ENCODE data around the gene CTIF.

The CTIF gene

GRCh38 chr18:48742706-48743475 is 204.1 kb downstream of the CTIF start:
- peak in 19 of 56 donors; percentile 7 to 50 (median 30) for DNase-seq

GRCh38 chr18:48743886-48744285 is 205.1 kb downstream of the CTIF start:
- DNase-seq = no peak

- DNase-seq = no peak
Observed at GRCh38 chr18:48745293-48745692, 206.5 kb downstream of the CTIF start.

GRCh38 chr18:48749768-48750167 is 210.9 kb downstream of the CTIF start:
- no peak for DNase-seq

- DNase-seq = no peak
Observed at GRCh38 chr18:48750485-48751175, 211.8 kb downstream of the CTIF start.

GRCh38 chr18:48751727-48752468 is 213.1 kb downstream of the CTIF start:
- peak in 22 of 56 donors; percentile 3 to 63 (median 26) for DNase-seq

- no peak for DNase-seq
Observed at GRCh38 chr18:48752478-48752877, 213.6 kb downstream of the CTIF start.

- DNase-seq = peak in 1 of 56 donors; percentile 8
Observed at GRCh38 chr18:48752928-48753327, 214.1 kb downstream of the CTIF start.

GRCh38 chr18:48753691-48754090 is 214.9 kb downstream of the CTIF start:
- DNase-seq = peak in 2 of 56 donors; percentile 13 to 17

GRCh38 chr18:48754559-48754958 is 215.7 kb downstream of the CTIF start:
- DNase-seq = no peak

GRCh38 chr18:48754993-48755473 is 216.2 kb downstream of the CTIF start:
- DNase-seq = no peak

- DNase-seq = no peak
Observed at GRCh38 chr18:48756511-48757226, 217.8 kb downstream of the CTIF start.

GRCh38 chr18:48757367-48757766 is 218.5 kb downstream of the CTIF start:
- no peak for DNase-seq

- no peak for DNase-seq
Observed at GRCh38 chr18:48757906-48758305, 219.1 kb downstream of the CTIF start.

GRCh38 chr18:48761582-48761981 is 222.8 kb downstream of the CTIF start:
- DNase-seq = no peak

- no peak for DNase-seq
Observed at GRCh38 chr18:48762022-48762421, 223.2 kb downstream of the CTIF start.

GRCh38 chr18:48762836-48763718 is 224.2 kb downstream of the CTIF start:
- no peak for DNase-seq

- no peak for DNase-seq
Observed at GRCh38 chr18:48763719-48764100, 224.9 kb downstream of the CTIF start.

GRCh38 chr18:48765053-48765452 is 226.2 kb downstream of the CTIF start:
- DNase-seq = no peak

- no peak for DNase-seq
Observed at GRCh38 chr18:48766026-48766425, 227.2 kb downstream of the CTIF start.
